IMR-90 (cell line): ENCODE results near the gene DCUN1D2. TPM values are rescaled to one million over a fixed set of nuclear protein-coding genes. Genes with fewer than 3 reads are reported as not detected.

Source experiments
- ATAC-seq: fragments of 200-7000 bp; cut with Tn5 transposase; 2 replicates; pipeline ENCODE4 v1.9.1; 2020; ENCODE audit warnings: low read depth, mild to moderate bottlenecking, moderate library complexity
- BruUV-seq: library from RNA; stranded (reverse); fragments of 400-500 nt; replicated peaks from 2 replicates; lab custom pipeline; 2021; lab: Mats Ljungman, UMichigan
- CTCF ChIA-PET: fragments of 300-600 bp; formaldehyde crosslinking; extraction: SDS; loops from one replicate; lab custom pipeline; 2021; ENCODE audit warnings: antibody characterized with exemption; lab: Yijun Ruan, JAX
- POLR2A ChIA-PET: fragments of 300-600 bp; sonication (Branson Sonifier 250); formaldehyde crosslinking; loops from one replicate; lab custom pipeline; 2022; ENCODE audit warnings: antibody characterized with exemption; ENCODE audit not compliant: unreplicated experiment; lab: Charles Lee
- DNase-seq: peaks from one replicate; pipeline ENCODE4 v3.0.0; 2013
- H2AFZ ChIP-seq: replicated peaks from 2 replicates; pipeline ENCODE3; 2013; ENCODE audit warnings: low read length, mild to moderate bottlenecking; ENCODE audit not compliant: poor library complexity
- H2AK5ac ChIP-seq: 2 replicates; pipeline ENCODE4 v1.6.1; 2013; ENCODE audit warnings: low read depth, low read length, inconsistent platforms
- H2AK9ac ChIP-seq: replicated peaks from 2 replicates; pipeline ENCODE3; 2013; ENCODE audit warnings: mild to moderate bottlenecking, low read depth, low read length, moderate library complexity; ENCODE audit not compliant: poor library complexity
- H2BK120ac ChIP-seq: 2 replicates; pipeline ENCODE4 v1.6.1; 2013; ENCODE audit warnings: low read depth, low read length, inconsistent platforms
- H2BK15ac ChIP-seq: 3 replicates; pipeline ENCODE4 v1.6.1; 2013; ENCODE audit warnings: low read depth, low read length, inconsistent platforms
- H2BK20ac ChIP-seq: 2 replicates; pipeline ENCODE4 v1.6.1; 2013; ENCODE audit warnings: low read depth, mild to moderate bottlenecking, inconsistent platforms, low read length, moderate library complexity
- H2BK5ac ChIP-seq: 2 replicates; pipeline ENCODE4 v1.6.1; 2013; ENCODE audit warnings: mild to moderate bottlenecking, low read depth, low read length, inconsistent platforms; ENCODE audit not compliant: poor library complexity, severe bottlenecking
- H3K14ac ChIP-seq: replicated peaks from 2 replicates; pipeline ENCODE4 v1.6.1; 2013; ENCODE audit warnings: low read depth, low read length, inconsistent platforms
- H3K18ac ChIP-seq: 2 replicates; pipeline ENCODE4 v1.6.1; 2013; ENCODE audit warnings: low read depth, low read length, control low read depth
- H3K23ac ChIP-seq: 2 replicates; pipeline ENCODE4 v1.6.1; 2013; ENCODE audit warnings: low read depth, low read length, inconsistent platforms
- H3K27ac ChIP-seq: 2 replicates; pipeline ENCODE4 v1.5.1; 2013; ENCODE audit warnings: mild to moderate bottlenecking, control low read depth, low read length; ENCODE audit not compliant: insufficient read depth
- H3K27me3 ChIP-seq: 2 replicates; pipeline ENCODE4 v1.6.1; 2013; ENCODE audit warnings: low read length; ENCODE audit not compliant: control insufficient read depth, insufficient read depth
- H3K36me3 ChIP-seq: 2 replicates; pipeline ENCODE4 v1.6.1; 2013; ENCODE audit warnings: low read length, mixed read lengths; ENCODE audit not compliant: control insufficient read depth, insufficient read depth
- H3K4ac ChIP-seq: 2 replicates; pipeline ENCODE4 v1.6.1; 2013; ENCODE audit warnings: low read depth, low read length, inconsistent platforms
- H3K4me1 ChIP-seq: 2 replicates; pipeline ENCODE4 v1.6.1; 2013; ENCODE audit warnings: low read length, mixed read lengths; ENCODE audit not compliant: control insufficient read depth, insufficient read depth
- H3K4me2 ChIP-seq: 2 replicates; pipeline ENCODE4 v1.6.1; 2013; ENCODE audit warnings: low read depth, mild to moderate bottlenecking, control low read depth, low read length, moderate library complexity
- H3K4me3 ChIP-seq: 2 replicates; pipeline ENCODE4 v1.5.1; 2013; ENCODE audit warnings: low read depth, mild to moderate bottlenecking, control low read depth, low read length, moderate library complexity; ENCODE audit not compliant: insufficient read depth
- H3K56ac ChIP-seq: 2 replicates; pipeline ENCODE4 v1.6.1; 2013; ENCODE audit warnings: low read length, inconsistent platforms; ENCODE audit not compliant: insufficient read depth; ENCODE audit errors: extremely low read depth
- H3K79me1 ChIP-seq, 2 experiments: 2 replicates each; pipeline ENCODE4 v1.6.1; 2013; ENCODE audit warnings: low read length in 2 of 2, inconsistent platforms in 1 of 2, low read depth in 1 of 2
- H3K9ac ChIP-seq: 2 replicates; pipeline ENCODE4 v1.6.1; 2013; ENCODE audit warnings: low read depth, low read length, control low read depth
- H3K9me1 ChIP-seq: 2 replicates; pipeline ENCODE4 v1.6.1; 2013; ENCODE audit warnings: low read length, inconsistent platforms; ENCODE audit not compliant: insufficient read depth
- H3K9me3 ChIP-seq: 2 replicates; pipeline ENCODE4 v1.6.1; 2013; ENCODE audit warnings: low read length; ENCODE audit not compliant: control insufficient read depth, insufficient read depth
- H4K20me1 ChIP-seq: 2 replicates; pipeline ENCODE4 v1.6.1; 2013; ENCODE audit warnings: low read length, inconsistent platforms; ENCODE audit not compliant: insufficient read depth
- H4K5ac ChIP-seq: 2 replicates; pipeline ENCODE4 v1.6.1; 2013; ENCODE audit warnings: mild to moderate bottlenecking, low read depth, low read length, control low read depth
- H4K8ac ChIP-seq, 2 experiments: 2 replicates each; pipeline ENCODE4 v1.6.1; 2013; ENCODE audit warnings: low read depth in 2 of 2, low read length in 2 of 2, control low read depth in 1 of 2, inconsistent platforms in 1 of 2
- H4K91ac ChIP-seq: 2 replicates; pipeline ENCODE4 v1.6.1; 2013; ENCODE audit warnings: low read depth, low read length, inconsistent platforms; ENCODE audit not compliant: insufficient read depth
- CEBPB ChIP-seq: IDR thresholded peaks from 2 replicates; pipeline ENCODE4 v1.6.1; 2012; ENCODE audit warnings: low read depth, low read length, improper control_type of control experiment
- CHD1 ChIP-seq: IDR thresholded peaks from 2 replicates; pipeline ENCODE4 v1.6.1; 2012; ENCODE audit warnings: low read depth, low read length, improper control_type of control experiment
- CTCF ChIP-seq: conservative IDR thresholded peaks from 2 replicates; pipeline ENCODE4 v1.5.1; 2012; ENCODE audit warnings: mild to moderate bottlenecking, low read depth, low read length, improper control_type of control experiment
- ELK1 ChIP-seq: fragments of 150-350 bp; IDR thresholded peaks from 2 replicates; pipeline ENCODE4 v1.6.1; 2016; ENCODE audit warnings: low read depth, mild to moderate bottlenecking, low read length, moderate library complexity, borderline replicate concordance
- MAFK ChIP-seq: IDR thresholded peaks from 2 replicates; pipeline ENCODE4 v1.6.1; 2012; ENCODE audit warnings: low read depth, low read length, improper control_type of control experiment
- MAZ ChIP-seq: IDR thresholded peaks from 2 replicates; pipeline ENCODE4 v1.6.1; 2012; ENCODE audit warnings: low read depth, mild to moderate bottlenecking, low read length, improper control_type of control experiment, moderate library complexity, borderline replicate concordance
- MXI1 ChIP-seq: IDR thresholded peaks from 2 replicates; pipeline ENCODE4 v1.6.1; 2012; ENCODE audit warnings: low read depth, mild to moderate bottlenecking, low read length, moderate library complexity, borderline replicate concordance
- NFE2L2 ChIP-seq: fragments of 150-350 bp; IDR thresholded peaks from 2 replicates; pipeline ENCODE4 v1.6.1; 2016; ENCODE audit warnings: low read depth, mild to moderate bottlenecking, low read length
- POLR2A ChIP-seq: IDR thresholded peaks from 2 replicates; pipeline ENCODE4 v1.6.1; 2012; ENCODE audit warnings: mild to moderate bottlenecking, low read depth, low read length
- RCOR1 ChIP-seq: IDR thresholded peaks from 2 replicates; pipeline ENCODE4 v1.6.1; 2012; ENCODE audit warnings: mild to moderate bottlenecking, low read length, improper control_type of control experiment; ENCODE audit not compliant: insufficient replicate concordance
- RFX5 ChIP-seq: IDR thresholded peaks from 2 replicates; pipeline ENCODE4 v1.8.0; 2012; ENCODE audit warnings: low read depth, mild to moderate bottlenecking, low read length, moderate library complexity
- SMC3 ChIP-seq: fragments of 150-350 bp; IDR thresholded peaks from 2 replicates; pipeline ENCODE4 v1.6.1; 2016; ENCODE audit warnings: low read depth, mild to moderate bottlenecking, antibody characterized with exemption, low read length, moderate library complexity
- WGBS, 2 experiments: methylation state at CpG; one replicate each; pipeline versions ENCODE4 v1.1.5 to v1.1.7; 2013; ENCODE audit warnings: missing lambda C conversion rate in 2 of 2; ENCODE audit not compliant: insufficient read length in 1 of 2; ENCODE audit errors: extremely low coverage in 2 of 2; 5-methylcytosine and 5-hydroxymethylcytosine counted together
- dilution Hi-C: fragments of 300-500 bp; cut with HindIII; formaldehyde crosslinking; loops from one replicate; pipeline ENCODE4 v1.14.3; 2018; ENCODE audit warnings: low sequenced_read_pairs; ENCODE audit not compliant: unreplicated experiment
- in situ Hi-C: fragments of 300-500 bp; cut with MboI; formaldehyde crosslinking; loops from 3 replicates; pipeline ENCODE4 v1.14.3; 2019; ENCODE audit warnings: low sequenced_read_pairs, inconsistent platforms, mixed read lengths
- intact Hi-C: fragments of 100-400 bp; cut with micrococcal nuclease; formaldehyde crosslinking; loops from 2 replicates; pipeline ENCODE4 v1.10.0; 2022
- polyA plus RNA-seq, 3 experiments: library from polyadenylated mRNA; depleted of rRNA; stranded (reverse); fragments of >200 nt; gene quantifications; 2 replicates each; pipeline ENCODE4 v1.2.3, GENCODE V29; 2012; ENCODE audit warnings: low replicate concordance in 1 of 3
- total RNA-seq: library from RNA; depleted of rRNA; stranded (reverse); fragments of >200 nt; gene quantifications from 2 replicates; pipeline ENCODE4 v1.2.3, GENCODE V29; 2012

The DCUN1D2 gene
- total and polyA plus RNA-seq, 2 of the 4 experiments (the other 2 are of a cell fraction): 8.1 to 11.5 TPM

GRCh38 chr13:113506025-113506685 lies 15.6 kb upstream of the DCUN1D2 start:
- no peak overlapping the region for H3K27ac ChIP-seq
- H3K79me1 ChIP-seq: peaks cover 30 to 64% of the 10 kb centered on the region in 2 experiments
- H4K91ac ChIP-seq: no peak overlapping the region
- no peak overlapping the region for H3K4me2 ChIP-seq
- H3K9ac ChIP-seq: no peak overlapping the region
- H2AFZ ChIP-seq: no peak overlapping the region
- no peak overlapping the region for H3K18ac ChIP-seq
- no peak overlapping the region for H2BK5ac ChIP-seq
- no peaks in the 10 kb centered on the region for H3K27me3 ChIP-seq
- no peak overlapping the region for H2BK15ac ChIP-seq
- dilution Hi-C loops (no loop called here), in situ Hi-C loops (no loop called here), intact Hi-C loops (no loop called here)
- H4K8ac ChIP-seq: no peak overlapping the region
- 92% methylated on average over 5 of the region's 16 CpGs; no CpG with 5 or more reads in 1 of the 2 experiments for WGBS, 2 experiments
- TF ChIP-seq SMC3 (no peak), MXI1 (no peak), CTCF (no peak), CEBPB (no peak), CHD1 (no peak), ELK1 (no peak), POLR2A (no peak), MAFK (no peak), RFX5 (no peak), MAZ (no peak), RCOR1 (no peak), NFE2L2 (no peak)
- H3K36me3 ChIP-seq: peaks cover 54% of the 10 kb centered on the region
- no peak overlapping the region for H3K23ac ChIP-seq
- peaks cover 30% of the 10 kb centered on the region for H4K20me1 ChIP-seq
- no peak overlapping the region for H3K14ac ChIP-seq
- BruUV-seq: no TSS peak
- no peak overlapping the region for H2AK9ac ChIP-seq
- ATAC-seq: no peak
- no peak overlapping the region for H2AK5ac ChIP-seq
- no peaks in the 10 kb centered on the region for H3K4me1 ChIP-seq
- POLR2A ChIA-PET: no interaction called here
- H4K5ac ChIP-seq: no peak overlapping the region
- H3K4me3 ChIP-seq: no peak overlapping the region
- H3K9me1 ChIP-seq: peaks cover 6% of the 10 kb centered on the region; the same call in 1 of the 2 replicates
- no peaks in the 10 kb centered on the region for H3K9me3 ChIP-seq
- no peak overlapping the region for H3K56ac ChIP-seq
- H3K4ac ChIP-seq: no peak overlapping the region
- no peak overlapping the region for H2BK120ac ChIP-seq
- H2BK20ac ChIP-seq: no peak overlapping the region
- DNase-seq: no peak
- CTCF ChIA-PET: no interaction called here
